Ramos (cell line): ENCODE data around the gene SOBP.

ENCODE experiments used
- in situ Hi-C: fragments of 300-500 bp; cut with MboI; formaldehyde crosslinking; loops from one replicate; pipeline ENCODE4 v1.14.3; 2022; ENCODE audit warnings: low sequenced_read_pairs; ENCODE audit not compliant: unreplicated experiment

SOBP gene

DNA sequence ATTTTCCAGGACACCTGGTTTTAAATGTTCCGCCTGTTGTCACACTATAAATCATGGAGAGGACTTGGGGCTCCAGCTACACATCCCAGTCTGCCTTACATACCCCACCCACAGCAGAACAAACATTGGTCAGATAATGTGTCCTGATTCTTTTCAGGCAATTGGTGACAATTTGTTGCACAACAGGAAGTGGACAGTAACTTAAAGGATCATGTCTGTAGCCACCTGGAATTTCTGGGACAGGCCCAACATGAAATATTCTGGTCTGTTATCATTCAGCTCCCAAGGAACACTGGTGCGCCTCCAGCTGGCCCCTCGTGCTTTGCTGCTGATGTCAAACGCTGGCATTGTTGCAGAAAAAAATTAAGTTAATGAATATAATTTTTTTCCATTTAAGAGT, 117.2 kb downstream of the SOBP start:
- in situ Hi-C loops: no loop called here

DNA sequence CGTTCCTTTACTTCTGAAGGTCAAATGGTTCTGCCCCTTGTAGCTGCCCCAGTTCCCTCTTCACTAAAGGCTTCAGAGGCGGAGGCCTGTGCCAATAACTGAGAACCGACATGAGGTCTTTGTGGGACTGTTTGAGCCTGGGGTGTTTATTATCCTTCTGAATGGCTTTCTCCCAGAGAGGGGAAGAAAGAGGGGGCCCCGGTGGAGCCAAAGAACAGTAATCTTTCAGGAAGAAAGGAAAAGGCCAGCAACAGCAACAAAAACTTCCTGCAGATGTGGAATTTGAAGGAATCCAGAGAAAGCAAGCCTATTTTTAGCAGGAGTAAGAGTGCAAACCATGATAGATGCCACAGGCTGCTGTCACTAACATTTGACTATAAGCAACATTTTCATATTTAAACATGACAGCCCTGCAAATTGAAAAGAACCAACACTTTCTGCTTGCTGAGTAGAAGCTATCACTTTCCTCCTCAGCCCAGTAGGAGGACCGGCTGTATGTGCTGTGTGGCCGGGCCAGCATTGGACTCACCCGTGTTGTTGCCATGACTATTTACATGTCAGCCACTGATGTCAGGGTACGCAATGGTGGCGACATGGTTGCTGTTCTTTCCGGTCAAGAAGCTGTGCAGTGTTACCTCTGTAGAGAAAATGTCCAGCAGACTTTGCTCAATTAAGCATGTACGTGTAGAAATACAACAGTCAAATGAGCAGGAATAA, 121.3 kb downstream of the SOBP start:
- in situ Hi-C loops: no loop called here

- in situ Hi-C loops: no loop called here
These were observed 123.0 kb downstream of the SOBP start for GRCh38 chr6:107612762-107613415.

- in situ Hi-C loops: no loop called here
These were observed 123.9 kb downstream of the SOBP start for GRCh38 chr6:107613651-107614379.

DNA sequence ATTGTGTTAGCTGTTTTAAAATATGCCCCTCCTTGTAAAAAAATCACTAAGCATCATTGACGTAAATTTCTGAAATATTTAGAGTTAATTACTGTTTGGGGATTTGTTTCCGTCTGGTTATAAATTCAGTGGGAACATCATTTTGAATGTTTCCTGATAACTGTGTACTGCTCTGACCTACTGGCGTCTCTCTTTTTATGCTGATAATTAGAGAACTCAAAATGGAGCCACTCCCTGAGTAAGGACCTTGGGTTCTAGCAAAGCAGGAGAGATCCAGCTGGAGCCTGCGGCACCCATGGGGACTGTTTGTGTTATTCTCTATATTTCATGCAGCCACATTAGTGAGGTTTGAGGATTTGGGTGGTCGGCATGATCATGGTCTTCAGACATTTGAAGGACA, 124.9 kb downstream of the SOBP start:
- in situ Hi-C loops: no loop called here

GRCh38 chr6:107616775-107617174, 126.9 kb downstream of the SOBP start:
- in situ Hi-C loops: no loop called here

GRCh38 chr6:107617341-107617932, 127.5 kb downstream of the SOBP start:
- in situ Hi-C loops: no loop called here

DNA sequence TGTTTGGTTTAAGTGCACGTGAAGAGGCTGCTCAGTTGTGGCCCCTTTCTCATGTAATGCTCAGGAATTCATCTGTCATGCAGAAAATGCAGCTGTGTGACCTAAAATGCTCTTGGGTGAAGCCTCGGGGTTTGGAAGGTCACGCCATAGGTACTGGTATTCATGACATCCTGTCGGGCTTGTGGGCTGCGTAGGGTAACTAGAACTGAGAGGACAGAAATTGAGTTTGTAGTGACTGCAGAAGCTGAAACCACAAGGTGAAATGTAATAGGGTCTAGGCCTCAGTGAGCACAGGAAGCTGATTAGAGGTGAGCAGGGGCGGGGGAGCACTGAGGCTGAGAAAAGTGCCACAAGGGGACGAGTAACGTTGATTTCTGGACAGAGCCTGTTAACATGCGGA, 128.8 kb downstream of the SOBP start:
- in situ Hi-C loops: no loop called here

DNA sequence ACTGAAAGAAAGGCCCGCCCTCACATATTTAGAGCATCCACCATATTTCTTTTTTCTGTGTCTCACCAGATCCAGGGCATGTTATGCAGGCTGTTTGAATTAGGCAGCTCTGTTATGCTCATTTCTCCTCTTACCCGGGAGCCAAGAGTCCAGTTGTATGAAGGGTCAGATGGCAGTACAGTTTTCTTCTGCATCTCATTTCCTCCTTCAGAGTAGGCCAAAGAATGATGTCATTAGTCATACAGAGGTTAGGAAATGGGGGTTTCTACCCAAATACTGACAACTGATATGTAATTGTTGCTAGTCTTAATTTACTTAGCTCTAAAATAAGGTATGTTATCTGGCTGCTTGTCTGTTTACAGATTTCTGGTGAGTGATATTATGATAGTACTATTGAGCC, 130.8 kb downstream of the SOBP start:
- in situ Hi-C loops: no loop called here

DNA sequence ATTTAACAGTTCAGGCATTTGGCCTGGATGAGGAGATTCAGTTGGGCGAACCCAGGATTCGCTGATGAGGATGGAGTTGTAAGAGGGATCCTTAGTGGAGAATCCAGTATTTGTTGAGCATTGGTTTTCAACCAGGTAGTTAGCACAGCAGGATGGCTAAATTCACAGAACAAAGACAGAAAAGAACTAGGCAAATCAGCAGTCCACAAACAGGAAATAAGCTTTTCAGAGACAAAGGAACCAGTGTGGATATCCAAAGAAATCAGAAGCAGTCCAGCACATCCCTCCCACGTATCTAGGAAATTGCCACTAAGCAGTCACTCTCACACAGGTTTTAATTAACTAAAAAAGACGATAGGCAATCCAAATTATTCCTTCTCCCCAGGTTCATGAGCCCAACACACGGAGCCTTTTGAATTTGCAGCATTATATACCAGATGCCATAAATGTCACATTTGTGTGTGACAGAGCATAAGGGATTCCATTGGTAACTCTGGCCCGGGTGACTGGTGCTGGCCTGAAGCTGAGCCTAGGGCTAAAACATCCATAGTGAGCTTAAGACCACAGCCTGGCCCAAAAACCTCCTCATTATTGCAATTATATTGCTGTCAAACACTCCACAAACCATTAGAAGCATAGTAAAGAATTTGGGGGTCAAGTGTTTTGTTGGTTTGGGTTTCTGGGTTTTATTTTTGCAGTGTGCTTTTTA, 131.5 kb downstream of the SOBP start:
- in situ Hi-C loops: no loop called here

- in situ Hi-C loops: no loop called here
These were observed 132.4 kb downstream of the SOBP start for GRCh38 chr6:107622269-107622668.

DNA sequence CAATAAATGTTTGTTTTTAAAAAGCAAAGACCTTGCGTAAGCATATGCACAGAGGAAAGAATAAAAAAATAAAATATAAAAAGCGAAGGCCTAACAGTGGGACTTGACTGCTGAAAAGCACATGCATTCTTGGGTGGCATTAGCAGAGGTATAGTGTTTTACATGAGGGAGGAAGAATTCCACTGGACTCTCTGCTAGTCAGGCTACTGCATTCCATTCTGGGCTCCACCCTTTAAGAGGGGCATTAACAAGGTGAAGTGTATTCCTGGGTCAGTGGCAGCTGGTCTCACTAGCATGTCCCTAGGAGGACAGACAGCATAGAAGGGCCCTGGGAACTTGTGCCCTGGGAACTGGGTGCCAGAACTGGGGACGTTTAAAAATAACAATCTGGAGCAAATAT, 134.1 kb downstream of the SOBP start:
- in situ Hi-C loops: no loop called here

GRCh38 chr6:107624541-107624940, 134.6 kb downstream of the SOBP start:
- in situ Hi-C loops: no loop called here

- in situ Hi-C loops: no loop called here
These were observed 135.3 kb downstream of the SOBP start for GRCh38 chr6:107625264-107625663.

GRCh38 chr6:107626645-107627044, 136.7 kb downstream of the SOBP start:
- in situ Hi-C loops: no loop called here

- in situ Hi-C loops: no loop called here
These were observed 138.1 kb downstream of the SOBP start for GRCh38 chr6:107627969-107628368.

DNA sequence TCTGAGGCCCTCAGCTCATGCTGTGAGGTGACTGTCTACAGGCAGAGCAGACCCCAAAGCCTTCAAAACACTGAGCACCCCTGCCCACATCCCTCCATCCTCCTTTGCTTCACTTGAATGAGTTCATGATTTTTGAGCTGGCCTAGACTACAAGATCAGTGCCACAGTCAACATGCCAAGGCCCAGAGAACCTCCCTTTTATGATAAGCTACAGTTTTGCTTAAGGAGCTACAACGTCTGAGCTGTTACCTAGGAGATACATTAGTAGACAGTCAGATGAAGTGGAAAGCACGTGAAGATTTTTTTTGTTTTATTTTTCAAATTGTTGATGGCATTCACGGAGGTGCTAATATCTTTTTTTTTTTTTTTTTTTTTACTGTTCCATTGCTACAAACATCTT, 139.0 kb downstream of the SOBP start:
- in situ Hi-C loops: no loop called here

DNA sequence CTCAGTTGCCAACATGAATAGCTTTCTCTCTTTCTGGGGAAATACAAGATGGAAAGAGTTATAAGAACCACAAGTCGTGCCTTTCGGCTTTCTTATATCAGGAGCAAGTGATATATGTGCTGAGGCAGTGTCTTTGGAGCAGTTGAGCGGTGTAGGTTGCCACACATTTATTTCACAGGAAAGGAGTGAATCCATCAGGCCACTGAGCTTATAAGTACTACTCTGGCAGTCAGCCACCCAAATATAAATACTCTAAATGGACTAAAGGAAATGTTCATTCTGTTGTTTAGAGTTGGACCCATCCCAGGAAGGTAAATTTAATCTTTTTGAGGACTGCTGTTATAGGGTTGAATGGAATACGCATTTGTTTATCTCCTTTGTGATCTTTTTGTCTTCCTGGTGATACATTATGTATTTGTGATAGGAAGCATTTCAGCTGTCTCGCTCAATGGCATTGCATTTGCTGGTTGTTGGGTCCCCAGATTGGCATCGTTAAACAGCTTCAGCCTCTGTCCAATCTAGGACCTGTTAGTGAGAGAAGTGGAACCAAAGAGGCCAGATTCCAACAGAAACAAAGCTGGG, 139.7 kb downstream of the SOBP start:
- in situ Hi-C loops: no loop called here

DNA sequence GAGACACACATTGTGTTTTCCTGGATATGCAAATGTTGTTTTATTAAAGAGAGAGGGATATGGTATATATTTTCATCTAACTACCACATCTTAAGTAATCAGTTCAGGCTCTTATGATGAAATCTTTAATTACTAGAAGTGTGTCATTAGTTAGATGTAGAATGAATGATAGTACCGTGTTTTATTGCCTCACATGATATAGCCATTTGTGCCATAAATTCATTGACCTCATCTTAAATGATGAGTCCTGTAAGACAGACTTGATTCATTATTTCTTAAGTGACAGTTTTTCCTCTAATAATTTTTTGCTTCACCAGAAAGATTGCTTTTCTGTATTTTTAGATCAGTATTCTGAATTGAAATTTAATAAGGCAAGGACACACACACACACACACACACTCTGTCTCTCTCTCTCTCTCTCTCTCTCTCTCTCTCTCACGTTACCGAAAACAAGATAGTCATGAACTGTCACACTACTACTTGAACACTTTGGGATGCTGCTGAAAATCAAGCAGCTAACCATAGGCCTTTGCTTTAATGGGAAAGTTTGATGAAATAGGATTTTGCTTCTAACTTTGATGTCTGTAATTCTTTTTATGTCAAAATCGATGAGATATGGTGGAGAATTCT, 140.5 kb downstream of the SOBP start:
- in situ Hi-C loops: no loop called here
